Glomerular endothelial cell (primary cell): ENCODE data around the gene HDC. TPM values are rescaled to one million over a fixed set of nuclear protein-coding genes. Genes with fewer than 3 reads are reported as not detected.

ENCODE experiments used
- DNase-seq: peaks from one replicate; pipeline ENCODE4 v3.0.0-alpha.2; 2011; ENCODE audit warnings: low read depth, low spot score; ENCODE audit errors: extremely low read depth
- total RNA-seq: library from RNA; depleted of rRNA; stranded (reverse); fragments of >200 nt; gene quantifications from 2 replicates; pipeline ENCODE4 v1.2.3, GENCODE V29; 2015

HDC gene
- not detected in 2 replicates for total RNA-seq

GRCh38 chr15:50265620-50266019, at the start of gene HDC:
HDC (minus strand) TSS chr15:50265726; CDS start chr15:50265623, 103 bp downstream.
- no peak for DNase-seq

- DNase-seq = no peak
Observed at GRCh38 chr15:50312636-50313035, 47.1 kb upstream of the HDC start.

- no peak for DNase-seq
Observed at GRCh38 chr15:50307799-50308198, 42.3 kb upstream of the HDC start.

GRCh38 chr15:50304836-50305235, 39.3 kb upstream of the HDC start:
- no peak for DNase-seq

- DNase-seq = no peak
Observed at GRCh38 chr15:50302581-50302980, 37.1 kb upstream of the HDC start.

GRCh38 chr15:50298340-50298739, 32.8 kb upstream of the HDC start:
- DNase-seq = no peak

DNA sequence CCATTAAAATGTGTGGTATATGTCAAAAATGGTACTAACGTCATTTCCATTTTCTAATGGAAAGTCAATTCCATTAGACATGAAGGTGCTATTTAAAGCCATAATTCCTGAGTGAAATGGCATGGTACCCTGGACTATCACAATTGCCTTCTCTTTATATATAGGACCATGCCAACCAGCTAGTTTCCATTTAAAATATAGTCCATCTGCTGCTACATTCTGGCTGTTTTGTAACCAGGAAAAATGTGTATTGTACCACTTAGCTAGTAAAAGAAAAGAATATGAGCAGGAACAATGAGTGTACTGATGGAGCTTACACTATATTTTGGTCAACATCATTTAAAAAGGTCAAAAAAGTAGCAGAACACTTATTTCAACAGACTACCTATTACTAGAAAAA, 30.4 kb upstream of the HDC start:
- no peak for DNase-seq

GRCh38 chr15:50289749-50290148, 24.2 kb upstream of the HDC start:
- no peak for DNase-seq

GRCh38 chr15:50287324-50288116, 22.0 kb upstream of the HDC start:
- DNase-seq = no peak

GRCh38 chr15:50281427-50281826, 15.9 kb upstream of the HDC start:
- DNase-seq = no peak

- no peak for DNase-seq
Observed at GRCh38 chr15:50280271-50280670, 14.7 kb upstream of the HDC start.

DNA sequence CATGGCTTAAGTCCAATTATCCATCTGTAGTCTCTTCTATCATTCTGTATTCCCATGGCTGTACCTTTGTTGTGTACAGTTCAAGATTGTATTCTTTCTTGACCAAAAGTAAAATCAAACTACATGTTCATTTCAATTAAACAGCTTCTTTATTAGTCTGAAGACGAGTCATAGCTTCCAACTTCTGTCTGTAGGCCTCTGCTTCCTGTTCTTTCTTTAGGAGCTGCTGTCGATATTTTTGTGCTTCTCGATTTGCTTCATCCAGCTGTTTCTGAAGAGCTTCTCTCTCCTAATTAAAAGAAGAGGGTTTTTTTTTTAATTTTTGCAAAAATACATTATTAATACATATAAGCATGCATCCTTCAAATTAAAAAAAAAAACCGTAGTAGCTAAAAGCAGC, 13.0 kb upstream of the HDC start:
- no peak for DNase-seq

GRCh38 chr15:50277370-50277769, 11.8 kb upstream of the HDC start:
- DNase-seq = no peak

GRCh38 chr15:50275908-50276307, 10.4 kb upstream of the HDC start:
- DNase-seq = no peak

DNA sequence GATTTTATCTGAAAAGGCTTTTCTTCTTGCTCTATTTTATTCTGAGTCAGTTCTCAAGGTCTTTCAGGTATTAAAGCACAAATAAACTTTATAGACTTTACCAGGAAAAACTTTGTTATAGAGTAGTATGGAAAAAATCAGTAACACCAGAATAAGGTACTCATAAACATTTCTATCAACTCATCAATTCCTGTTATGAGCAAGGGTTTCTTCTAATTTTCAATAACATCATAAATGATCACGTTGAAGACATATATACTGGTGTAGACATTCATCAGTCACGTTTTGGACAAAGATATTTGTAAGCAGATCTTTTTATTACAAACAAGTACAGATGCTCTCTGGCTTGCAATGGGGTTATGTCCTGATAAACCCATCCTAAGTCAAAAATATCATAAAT, 9.6 kb upstream of the HDC start:
- no peak for DNase-seq

DNA sequence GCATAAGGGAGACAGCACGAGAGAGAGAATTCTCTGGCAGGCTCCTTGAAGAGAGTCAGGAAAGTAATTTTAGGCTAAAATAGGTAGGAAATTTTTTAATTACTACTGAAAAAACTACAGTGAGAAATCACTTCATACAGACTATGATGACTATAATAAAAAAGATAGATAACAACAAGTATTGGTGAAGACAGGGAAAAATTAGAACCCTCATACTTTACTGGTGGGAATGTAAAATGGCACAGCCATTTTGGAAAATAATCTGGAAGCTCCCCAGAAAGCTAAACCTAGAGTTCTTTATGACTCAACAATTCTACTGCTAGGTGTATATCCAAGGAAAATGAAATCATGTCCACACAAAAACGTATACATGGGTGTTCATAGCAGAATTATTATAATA, 2.1 kb upstream of the HDC start:
- DNase-seq = no peak

DNA sequence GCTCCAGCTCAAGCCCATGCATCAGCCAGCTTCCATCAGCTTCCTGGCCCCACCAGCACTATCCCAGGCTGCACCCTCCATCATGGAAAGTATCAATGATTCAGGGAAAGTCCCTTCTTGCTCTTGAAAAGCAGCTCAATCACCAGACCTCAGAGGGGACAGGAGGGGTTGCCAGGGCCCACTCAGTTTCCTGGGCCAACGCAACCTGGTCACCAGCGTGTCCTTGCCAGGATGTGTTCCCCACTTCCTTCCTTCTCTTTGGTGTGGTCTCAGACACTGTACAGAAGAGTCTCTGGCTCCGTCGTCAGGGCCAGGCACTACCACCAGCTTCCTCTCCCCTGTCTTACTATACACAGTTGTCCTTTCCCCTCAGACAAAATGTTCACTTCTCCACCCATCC, 3.0 kb downstream of the HDC start:
- no peak for DNase-seq

DNA sequence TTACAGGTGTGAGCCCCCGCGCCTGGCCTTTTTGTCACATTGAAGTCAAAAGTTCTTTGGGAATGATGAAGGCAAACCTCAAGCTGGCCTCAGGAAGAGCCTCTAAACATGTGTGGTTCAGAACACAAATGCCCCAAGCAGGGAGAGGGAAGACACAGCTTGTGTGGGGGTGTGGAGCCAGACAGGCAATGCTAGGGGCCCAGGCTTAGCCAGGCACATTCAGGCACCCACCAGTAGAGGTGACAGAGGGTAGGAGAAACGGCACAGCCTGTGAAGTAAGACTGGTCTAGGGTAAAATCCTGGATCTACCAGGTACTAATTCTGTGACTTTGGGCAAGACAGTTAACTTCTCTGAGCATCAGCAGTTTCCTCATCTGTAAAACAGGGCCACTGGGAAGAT, 3.5 kb downstream of the HDC start:
- no peak for DNase-seq

GRCh38 chr15:50260969-50261496, 4.5 kb downstream of the HDC start:
- no peak for DNase-seq

- no peak for DNase-seq
Observed at GRCh38 chr15:50259276-50259675, 6.2 kb downstream of the HDC start.

DNA sequence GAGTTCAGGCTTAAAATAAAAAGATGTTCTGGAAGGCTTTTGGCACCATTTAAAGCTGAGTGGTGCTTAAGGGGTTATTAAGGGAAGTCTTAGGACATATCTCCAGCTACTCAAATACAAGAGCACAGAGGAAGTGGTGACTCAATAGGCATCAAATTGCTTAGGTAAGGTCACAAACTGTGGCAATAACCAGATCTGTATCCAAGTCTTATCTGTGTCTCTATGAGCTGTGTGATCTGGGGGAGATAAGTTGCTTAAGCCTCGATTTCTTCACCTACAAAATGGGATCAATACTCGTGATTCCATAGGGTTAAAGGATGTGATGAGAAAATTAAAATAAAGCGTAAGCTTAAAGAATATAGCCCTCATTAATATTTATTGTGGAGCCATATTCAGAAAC, 7.6 kb downstream of the HDC start:
- no peak for DNase-seq

DNA sequence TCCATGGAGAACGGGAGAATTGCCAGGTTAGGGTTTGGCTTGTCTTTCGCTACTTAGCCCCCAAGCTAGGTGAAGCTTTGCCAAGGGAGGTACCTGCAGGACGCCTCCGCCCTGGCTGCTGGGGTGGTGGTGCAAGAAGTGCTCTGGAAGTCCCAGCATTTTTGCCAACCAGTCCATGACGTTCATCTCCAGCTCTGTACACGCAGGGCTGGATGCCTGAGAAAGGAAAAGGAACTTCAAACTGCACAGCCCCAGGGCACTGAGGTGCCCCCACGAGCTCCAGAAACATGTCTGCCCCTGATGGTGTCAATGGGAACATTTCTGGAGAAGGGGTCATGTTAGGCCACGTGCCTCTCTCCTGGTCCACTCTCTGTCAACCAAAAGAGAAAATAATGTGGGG, 8.2 kb downstream of the HDC start:
- no peak for DNase-seq
